Measurements from ENCODE around the gene NECAB2. TPM values are rescaled to one million over a fixed set of nuclear protein-coding genes. Genes with fewer than 3 reads are reported as not detected.

NECAB2 gene
- total RNA-seq, 2 donors from 2014 or later: 2.8 TPM; not detected in 1

DNA sequence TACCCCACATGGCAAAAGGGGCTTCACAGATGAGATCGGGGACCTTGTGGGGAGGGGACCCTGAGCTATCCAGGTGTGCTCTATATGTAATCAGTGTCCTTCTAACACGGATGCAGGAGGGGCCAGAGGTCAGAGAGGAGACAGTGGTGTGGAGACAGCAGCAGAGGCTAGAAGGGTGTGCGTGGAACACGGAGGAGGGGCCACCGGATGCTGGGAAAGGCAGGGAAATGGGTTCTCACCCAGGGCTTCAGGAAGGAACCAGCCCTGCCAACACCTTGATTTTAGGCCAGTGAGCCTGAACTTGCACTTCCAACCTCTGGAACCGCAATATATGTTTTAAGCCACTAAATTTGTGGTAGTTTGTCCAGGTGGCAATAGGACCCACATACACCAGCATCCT, 79.2 kb downstream of the NECAB2 start:
- H3K27me3 ChIP-seq (replicated peaks; ENCODE audit: insufficient read depth): no peaks in the 10 kb centered on the region
- no peak for DNase-seq (ENCODE audit: low spot score)
- H3K27ac ChIP-seq: no peak overlapping the region
- TF ChIP-seq POLR2A (IDR thresholded peaks at IDR 0.05) (no peak), POLR2AphosphoS5 (IDR thresholded peaks at IDR 0.05) (no peak)
- TF ChIP-seq, protein P1, sequence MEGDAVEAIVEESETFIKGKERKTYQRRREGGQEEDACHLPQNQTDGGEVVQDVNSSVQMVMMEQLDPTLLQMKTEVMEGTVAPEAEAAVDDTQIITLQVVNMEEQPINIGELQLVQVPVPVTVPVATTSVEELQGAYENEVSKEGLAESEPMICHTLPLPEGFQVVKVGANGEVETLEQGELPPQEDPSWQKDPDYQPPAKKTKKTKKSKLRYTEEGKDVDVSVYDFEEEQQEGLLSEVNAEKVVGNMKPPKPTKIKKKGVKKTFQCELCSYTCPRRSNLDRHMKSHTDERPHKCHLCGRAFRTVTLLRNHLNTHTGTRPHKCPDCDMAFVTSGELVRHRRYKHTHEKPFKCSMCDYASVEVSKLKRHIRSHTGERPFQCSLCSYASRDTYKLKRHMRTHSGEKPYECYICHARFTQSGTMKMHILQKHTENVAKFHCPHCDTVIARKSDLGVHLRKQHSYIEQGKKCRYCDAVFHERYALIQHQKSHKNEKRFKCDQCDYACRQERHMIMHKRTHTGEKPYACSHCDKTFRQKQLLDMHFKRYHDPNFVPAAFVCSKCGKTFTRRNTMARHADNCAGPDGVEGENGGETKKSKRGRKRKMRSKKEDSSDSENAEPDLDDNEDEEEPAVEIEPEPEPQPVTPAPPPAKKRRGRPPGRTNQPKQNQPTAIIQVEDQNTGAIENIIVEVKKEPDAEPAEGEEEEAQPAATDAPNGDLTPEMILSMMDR (IDR thresholded peaks at IDR 0.05): no peak
- H3K4me1 ChIP-seq (replicated peaks): no peaks in the 10 kb centered on the region
- no peaks in the 10 kb centered on the region for H3K9me3 ChIP-seq
- H3K4me3 ChIP-seq: no peak overlapping the region
- H3K36me3 ChIP-seq: peaks cover 0 to 3% of the 10 kb centered on the region in 2 donors
- WGBS: 89% methylated on average over 6 of the region's 6 CpGs
- intact Hi-C loops (cut with DNase I): no loop called here

- no peaks in the 10 kb centered on the region for H3K9me3 ChIP-seq
- peaks cover 0 to 7% of the 10 kb centered on the region in 2 donors for H3K36me3 ChIP-seq
- no peak overlapping the region for H3K27ac ChIP-seq
- no peaks in the 10 kb centered on the region for H3K4me1 ChIP-seq (replicated peaks)
- DNase-seq (ENCODE audit: low spot score): no peak
- 91% methylated on average over 6 of the region's 6 CpGs for WGBS
- intact Hi-C loops (cut with DNase I): no loop called here
- no peak for TF ChIP-seq POLR2A (IDR thresholded peaks at IDR 0.05)
- no peak for TF ChIP-seq POLR2AphosphoS5 (IDR thresholded peaks at IDR 0.05)
- TF ChIP-seq, protein P1 (IDR thresholded peaks at IDR 0.05): no peak
- no peaks in the 10 kb centered on the region for H3K27me3 ChIP-seq (replicated peaks; ENCODE audit: insufficient read depth)
- no peak overlapping the region for H3K4me3 ChIP-seq
Observed at GRCh38 chr16:84047626-84048025, 79.6 kb downstream of the NECAB2 start.

GRCh38 chr16:84048270-84048669, 80.2 kb downstream of the NECAB2 start:
- H3K4me1 ChIP-seq (replicated peaks): no peaks in the 10 kb centered on the region
- TF ChIP-seq, protein P1 (IDR thresholded peaks at IDR 0.05): peak in 1 of 4 experiments; percentile 11
- TF ChIP-seq POLR2A (IDR thresholded peaks at IDR 0.05): no peak
- intact Hi-C loops (cut with DNase I): no loop called here
- H3K9me3 ChIP-seq: no peaks in the 10 kb centered on the region
- WGBS: 58% methylated on average over 7 of the region's 7 CpGs
- no peaks in the 10 kb centered on the region for H3K27me3 ChIP-seq (replicated peaks; ENCODE audit: insufficient read depth)
- no peak overlapping the region for H3K27ac ChIP-seq
- peaks cover 0 to 7% of the 10 kb centered on the region in 2 donors for H3K36me3 ChIP-seq
- no peak overlapping the region for H3K4me3 ChIP-seq
- DNase-seq (ENCODE audit: low spot score): peak; percentile 24

DNA sequence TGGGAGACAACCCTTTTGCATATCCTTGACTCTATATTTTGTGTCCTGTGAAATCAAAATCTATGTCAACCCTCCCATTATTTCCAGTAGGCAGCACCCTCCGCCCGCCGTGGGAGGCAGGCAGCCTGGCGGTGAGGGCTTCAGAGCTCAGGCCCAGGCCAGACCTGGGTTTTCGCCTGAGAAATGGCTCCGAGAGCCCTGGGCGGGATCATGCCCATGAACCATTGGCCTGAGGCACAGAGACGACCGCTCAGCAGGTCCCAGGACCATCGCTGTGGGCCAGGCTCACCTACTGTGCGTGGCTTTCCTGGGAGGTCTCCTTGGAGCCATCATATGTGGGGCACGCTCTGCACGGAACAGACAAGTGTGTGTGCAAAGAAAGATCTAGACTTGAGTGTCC, 80.8 kb downstream of the NECAB2 start:
- no peaks in the 10 kb centered on the region for H3K27me3 ChIP-seq (replicated peaks; ENCODE audit: insufficient read depth)
- H3K9me3 ChIP-seq: no peaks in the 10 kb centered on the region
- TF ChIP-seq, protein P1 (IDR thresholded peaks at IDR 0.05): no peak
- TF ChIP-seq POLR2A (IDR thresholded peaks at IDR 0.05): no peak
- no peak for TF ChIP-seq POLR2AphosphoS5 (IDR thresholded peaks at IDR 0.05)
- H3K4me1 ChIP-seq (replicated peaks): no peaks in the 10 kb centered on the region
- DNase-seq (ENCODE audit: low spot score): no peak
- no peak overlapping the region for H3K27ac ChIP-seq
- intact Hi-C loops (cut with DNase I): no loop called here
- H3K4me3 ChIP-seq: no peak overlapping the region
- WGBS: 94% methylated on average over 13 of the region's 13 CpGs
- H3K36me3 ChIP-seq: peaks cover 0 to 7% of the 10 kb centered on the region in 2 donors

DNA sequence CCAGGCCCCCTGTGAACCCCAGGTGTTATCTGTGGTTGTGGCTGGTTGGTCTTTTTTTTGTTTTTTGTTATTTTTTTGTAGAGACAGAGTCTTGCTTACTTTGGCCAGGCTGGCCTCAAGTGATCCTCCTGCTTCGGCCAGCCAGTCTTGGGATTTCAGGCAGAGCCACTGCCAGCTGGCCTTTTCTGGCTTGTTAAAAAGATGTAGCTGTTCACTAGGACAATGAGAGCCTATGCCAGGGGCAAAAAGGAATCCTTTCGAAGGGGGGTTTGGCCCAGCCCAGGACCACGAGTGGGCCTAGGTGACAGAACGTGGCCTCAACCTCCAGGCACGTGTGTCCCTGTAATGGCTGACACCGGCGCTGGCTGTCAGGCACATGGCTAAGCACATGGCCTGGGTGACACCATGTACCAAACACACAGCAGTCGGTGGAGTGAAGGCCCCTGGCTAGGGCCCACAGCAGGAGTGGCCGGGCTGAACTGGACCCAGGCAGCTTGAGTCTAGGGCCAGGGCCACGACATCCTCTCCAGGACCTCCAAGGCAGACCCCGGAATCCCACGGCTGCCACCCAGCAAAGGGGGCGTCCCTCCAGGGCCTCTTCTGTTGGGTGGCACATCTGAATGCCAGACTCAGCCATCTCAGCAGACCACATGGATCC, 81.5 kb downstream of the NECAB2 start:
- H3K9me3 ChIP-seq: no peaks in the 10 kb centered on the region
- 77% methylated on average over 12 of the region's 13 CpGs for WGBS
- no peaks in the 10 kb centered on the region for H3K27me3 ChIP-seq (replicated peaks; ENCODE audit: insufficient read depth)
- H3K4me1 ChIP-seq (replicated peaks): no peaks in the 10 kb centered on the region
- H3K4me3 ChIP-seq: no peak overlapping the region
- TF ChIP-seq POLR2A (IDR thresholded peaks at IDR 0.05): no peak
- TF ChIP-seq POLR2AphosphoS5 (IDR thresholded peaks at IDR 0.05): no peak
- TF ChIP-seq, protein P1 (IDR thresholded peaks at IDR 0.05): no peak
- peaks cover 6 to 14% of the 10 kb centered on the region in 2 donors for H3K36me3 ChIP-seq
- H3K27ac ChIP-seq: no peak overlapping the region
- intact Hi-C loops (cut with DNase I): no loop called here
- DNase-seq (ENCODE audit: low spot score): no peak

Measured in prostate gland (tissue), 2 donors.